Activated naive CD8-positive, alpha-beta T cell treated with anti-CD3 and anti-CD28 coated beads, Interleukin-2, amount 50 U/mL, for 24 hours (primary cell): ENCODE results near the gene ANKRD28.
"Not testable (repeated sequence)": the region's sequence is repeated elsewhere in the genome, so short reads cannot be mapped to it uniquely, and the experiment has no call there.

Experiments used
- ATAC-seq: fragments of 150-1000 bp; cut with Tn5 transposase; one replicate; pipeline ENCODE4 v1.10.0; 2021
- DNase-seq: peaks from one replicate; pipeline ENCODE4 v3.0.0; 2021
- H3K27ac Mint-ChIP-seq: one replicate; pipeline ENCODE4 v1.8.0; 2021; ENCODE audit warnings: mild to moderate bottlenecking, mixed read lengths
- H3K27me3 Mint-ChIP-seq: one replicate; pipeline ENCODE4 v1.8.0; 2021; ENCODE audit warnings: mixed read lengths
- H3K36me3 Mint-ChIP-seq: one replicate; pipeline ENCODE4 v1.8.0; 2021; ENCODE audit warnings: low read depth, mixed read lengths
- H3K4me1 Mint-ChIP-seq: one replicate; pipeline ENCODE4 v1.8.0; 2021; ENCODE audit warnings: mixed read lengths
- H3K4me3 Mint-ChIP-seq: one replicate; pipeline ENCODE4 v1.8.0; 2021; ENCODE audit warnings: mild to moderate bottlenecking, moderate library complexity, mixed read lengths
- H3K9me3 Mint-ChIP-seq: one replicate; pipeline ENCODE4 v1.8.0; 2021; ENCODE audit warnings: mixed read lengths

ANKRD28 gene

DNA sequence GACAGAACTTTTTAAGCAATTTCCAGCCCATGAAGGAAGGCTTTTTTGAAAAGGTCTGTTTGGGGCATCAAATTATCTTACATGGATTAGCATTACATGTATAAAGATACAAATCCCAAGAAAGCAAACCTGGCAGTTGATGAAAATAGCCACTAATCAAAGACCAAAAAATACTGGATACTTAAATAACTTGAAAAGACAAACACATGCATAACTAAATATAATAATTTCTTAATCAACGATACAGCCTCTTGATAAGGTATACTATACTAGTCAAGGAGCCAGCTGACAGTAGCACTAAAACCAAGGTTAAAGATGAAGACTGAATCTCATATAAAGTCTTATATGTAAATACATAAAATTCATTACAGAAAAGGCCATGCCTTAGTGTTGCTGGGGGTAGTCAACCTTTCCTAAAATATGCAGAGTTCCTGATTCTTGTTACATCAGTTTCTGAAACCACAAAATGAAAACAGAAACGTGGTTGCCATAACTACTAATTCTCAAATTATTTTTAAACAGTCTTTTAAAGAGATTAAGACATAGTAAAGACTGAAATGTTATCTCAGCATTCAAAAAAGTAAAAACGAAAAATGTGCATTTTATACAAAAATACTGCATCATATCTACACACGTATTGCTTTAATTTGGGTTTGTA, 2.0 kb downstream of the ANKRD28 start:
- Mint-ChIP-seq H3K27me3 (no peaks in the 10 kb centered on the region), H3K9me3 (no peaks in the 10 kb centered on the region), H3K27ac (peak overlapping the region; percentile 97), H3K4me3 (peak overlapping the region; percentile 80), H3K36me3 (peaks cover 27% of the 10 kb centered on the region), H3K4me1 (peaks cover 87% of the 10 kb centered on the region)
- ATAC-seq (peak; percentile 44), DNase-seq (no peak)

DNA sequence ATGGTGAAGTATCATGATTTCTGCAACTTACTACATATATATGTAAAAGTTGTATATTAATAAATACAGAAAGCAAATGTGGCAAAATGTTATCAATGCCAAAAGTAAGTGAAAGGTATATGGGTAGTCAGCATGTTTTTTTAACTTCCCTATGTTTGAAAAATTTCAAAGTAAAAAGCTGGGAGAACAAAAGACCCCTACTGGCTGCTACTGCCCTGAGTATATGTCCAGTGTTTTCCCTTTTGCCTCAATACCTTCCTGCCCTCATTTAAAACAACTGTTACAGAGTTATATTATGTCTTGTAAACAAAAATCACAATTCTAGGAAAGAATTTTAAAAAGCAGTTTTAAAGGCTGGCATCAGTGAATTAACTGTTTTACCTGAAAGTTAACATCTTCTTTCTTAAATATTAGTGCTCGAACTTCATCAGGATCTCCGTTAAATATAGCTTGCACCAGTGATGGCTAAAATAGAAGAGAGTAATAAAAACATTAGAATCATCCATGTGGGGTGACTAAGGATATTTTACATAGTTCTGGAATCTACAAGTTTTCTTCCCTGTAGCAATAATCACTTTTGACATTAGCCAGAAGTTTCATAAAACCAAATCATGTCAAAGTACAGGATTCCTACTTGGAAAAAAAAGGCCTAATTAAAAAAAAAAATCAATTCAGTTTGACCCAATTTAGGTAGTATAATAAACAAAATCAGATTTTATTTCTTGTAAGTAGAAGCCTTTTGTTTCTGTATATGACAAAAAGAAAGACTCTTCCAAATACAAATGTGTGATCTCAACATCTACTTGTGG, 2.7 kb downstream of the ANKRD28 start:
- H3K27ac Mint-ChIP-seq = peak overlapping the region; percentile 97
- no peaks in the 10 kb centered on the region for H3K27me3 Mint-ChIP-seq
- ATAC-seq (no peak), DNase-seq (no peak)
- peak overlapping the region; percentile 80 for H3K4me3 Mint-ChIP-seq
- peaks cover 84% of the 10 kb centered on the region for H3K4me1 Mint-ChIP-seq
- peaks cover 32% of the 10 kb centered on the region for H3K36me3 Mint-ChIP-seq
- no peaks in the 10 kb centered on the region for H3K9me3 Mint-ChIP-seq

DNA sequence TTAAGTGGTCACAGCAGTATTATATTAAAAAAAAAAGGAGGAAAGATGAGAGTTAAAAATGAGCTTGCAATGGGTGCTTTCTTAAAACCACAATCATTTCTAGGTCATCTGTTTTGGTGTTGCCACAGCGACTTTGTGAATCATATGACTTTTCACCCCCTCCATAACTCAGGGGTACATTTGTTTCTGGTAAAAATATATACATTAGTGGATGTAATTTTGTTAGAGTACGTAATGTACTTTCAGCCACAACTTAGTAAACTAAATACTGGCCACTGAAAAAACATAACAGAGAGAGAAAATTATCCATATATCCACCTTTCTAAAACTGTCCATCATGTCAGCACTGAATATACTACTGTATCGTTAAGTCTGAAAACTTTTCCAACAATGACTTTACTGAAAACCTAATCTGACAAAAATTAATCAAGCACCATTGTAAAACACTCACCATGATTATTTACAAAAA, 3.4 kb downstream of the ANKRD28 start:
- Mint-ChIP-seq H3K4me3 (peak overlapping the region; percentile 53), H3K4me1 (peaks cover 80% of the 10 kb centered on the region), H3K36me3 (peaks cover 34% of the 10 kb centered on the region)

DNA sequence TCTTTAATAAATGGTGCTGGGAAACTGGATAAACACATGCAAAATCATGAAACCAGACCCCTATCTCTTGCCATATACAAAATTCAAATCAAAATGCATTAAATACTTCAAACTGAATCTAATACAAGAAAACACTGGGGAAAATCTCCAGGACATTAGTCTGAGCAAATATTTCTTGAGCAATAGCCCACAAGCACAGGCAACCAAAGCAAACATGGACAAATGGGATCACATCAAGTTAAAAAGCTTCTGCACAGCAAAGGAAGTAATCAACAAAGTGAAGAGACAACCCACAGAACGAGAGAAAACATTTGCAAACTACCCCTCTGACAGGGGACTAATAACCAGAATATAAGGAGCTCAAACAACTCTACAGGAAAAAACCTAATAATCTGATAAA, 6.3 kb downstream of the ANKRD28 start:
- Mint-ChIP-seq H3K36me3 (peaks cover 37% of the 10 kb centered on the region), H3K9me3 (no peaks in the 10 kb centered on the region), H3K27ac (no peak overlapping the region)

More for the DNA sequence above, 3.4 kb downstream of the ANKRD28 start:
- ATAC-seq (peak; percentile 30), DNase-seq (no peak)
- peak overlapping the region; percentile 47 for H3K27ac Mint-ChIP-seq
- H3K27me3 Mint-ChIP-seq = no peaks in the 10 kb centered on the region
- no peaks in the 10 kb centered on the region for H3K9me3 Mint-ChIP-seq

DNA sequence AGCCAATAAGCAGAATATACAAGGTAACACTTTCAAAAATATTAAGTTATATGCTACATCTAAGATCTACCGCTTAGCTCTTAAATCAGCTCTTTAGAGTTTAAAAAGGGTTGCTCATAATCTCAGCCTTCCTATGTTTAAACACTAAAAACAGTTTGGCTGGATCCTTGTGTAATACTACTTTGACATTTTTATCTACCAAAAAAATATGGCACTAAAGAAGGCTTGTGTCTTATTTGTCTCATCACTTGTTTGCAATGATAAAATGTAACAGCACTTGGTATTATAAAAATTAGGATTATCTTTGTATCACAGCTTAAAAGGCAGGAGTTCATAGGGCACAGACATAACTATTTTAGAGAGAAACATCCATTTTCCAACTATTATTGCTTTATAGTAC, 9.8 kb downstream of the ANKRD28 start:
- Mint-ChIP-seq H3K4me1 (peaks cover 35% of the 10 kb centered on the region), H3K9me3 (no peaks in the 10 kb centered on the region), H3K36me3 (peaks cover 36% of the 10 kb centered on the region), H3K4me3 (no peak overlapping the region), H3K27me3 (no peaks in the 10 kb centered on the region), H3K27ac (no peak overlapping the region)
- ATAC-seq = no peak
- no peak for DNase-seq

More for the DNA sequence above, 6.3 kb downstream of the ANKRD28 start:
- Mint-ChIP-seq H3K27me3 (no peaks in the 10 kb centered on the region), H3K4me3 (peak overlapping the region; percentile 25), H3K4me1 (peaks cover 53% of the 10 kb centered on the region)
- ATAC-seq (no peak), DNase-seq (no peak)

DNA sequence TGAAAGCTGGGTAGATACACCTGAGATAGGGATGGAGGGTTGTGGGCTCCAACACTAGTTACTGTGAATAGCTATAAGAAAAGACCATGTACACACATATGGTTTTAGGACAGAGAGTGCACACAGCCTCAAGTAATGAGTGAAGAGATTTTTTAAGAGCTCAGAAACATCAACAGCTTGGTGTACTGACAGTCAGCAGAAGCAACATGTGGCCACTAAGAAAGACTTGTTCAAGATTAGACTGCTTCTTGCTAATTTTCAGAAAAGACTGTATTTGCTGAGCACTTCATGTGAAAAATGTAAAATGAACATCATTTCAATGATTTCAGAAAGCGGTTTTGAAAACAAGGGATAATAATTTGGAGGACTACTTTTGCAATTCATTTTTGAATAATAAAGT, 10.3 kb downstream of the ANKRD28 start:
- Mint-ChIP-seq H3K36me3 (peaks cover 39% of the 10 kb centered on the region), H3K27me3 (no peaks in the 10 kb centered on the region), H3K4me1 (peaks cover 39% of the 10 kb centered on the region), H3K9me3 (no peaks in the 10 kb centered on the region), H3K4me3 (no peak overlapping the region), H3K27ac (no peak overlapping the region)
- DNase-seq = no peak
- no peak for ATAC-seq

DNA sequence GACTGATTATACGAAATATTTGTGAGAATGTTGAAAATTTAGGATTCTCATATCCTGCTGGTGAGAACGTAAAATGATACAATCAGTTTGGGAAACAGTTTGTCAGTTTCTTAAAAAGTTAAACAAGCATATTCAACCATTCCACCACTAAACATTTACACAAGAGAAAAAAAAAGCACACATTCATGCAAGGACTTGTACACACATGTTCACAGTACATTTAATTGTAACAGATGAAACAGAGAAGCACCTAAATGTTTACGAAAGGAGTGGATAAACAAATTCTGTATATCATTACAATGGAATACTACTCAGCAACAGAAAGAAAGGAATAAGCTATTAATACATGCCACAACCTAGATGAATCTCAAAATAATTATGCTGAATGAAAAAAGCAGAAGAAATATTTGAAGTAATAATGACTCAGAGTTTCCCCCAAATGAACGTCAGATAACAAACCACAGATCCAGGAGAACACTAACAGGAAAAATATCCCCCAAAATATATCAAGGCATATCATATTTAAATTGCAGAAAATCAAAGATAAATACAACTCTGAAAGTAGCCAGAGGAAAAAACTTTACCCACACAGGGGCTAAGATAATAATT, 14.3 kb downstream of the ANKRD28 start:
- peaks cover 23% of the 10 kb centered on the region for H3K36me3 Mint-ChIP-seq
- ATAC-seq (no peak), DNase-seq (no peak)
- H3K9me3 Mint-ChIP-seq = peaks cover 4% of the 10 kb centered on the region
- no peaks in the 10 kb centered on the region for H3K27me3 Mint-ChIP-seq
- H3K4me1 Mint-ChIP-seq = peaks cover 31% of the 10 kb centered on the region
- no peak overlapping the region for H3K27ac Mint-ChIP-seq
- H3K4me3 Mint-ChIP-seq = no peak overlapping the region

DNA sequence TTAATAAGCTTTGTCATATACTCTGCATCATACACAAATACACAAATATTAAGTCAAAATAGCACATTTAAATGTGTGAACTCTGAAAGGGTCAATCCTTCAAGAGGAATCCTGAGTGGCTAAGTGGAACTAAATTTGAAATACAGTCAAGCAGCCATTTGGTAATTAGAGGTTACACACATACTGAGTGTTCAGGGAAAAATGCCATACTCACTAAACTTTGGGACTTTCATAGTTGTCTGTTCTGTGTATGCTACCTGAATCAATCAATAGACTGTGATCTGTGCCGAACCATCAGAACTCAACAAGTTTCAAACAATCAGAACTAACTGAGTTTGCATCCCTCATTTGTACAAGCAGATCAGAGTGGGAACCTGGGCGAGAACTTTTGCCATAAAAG, 15.3 kb downstream of the ANKRD28 start:
- peaks cover 6% of the 10 kb centered on the region for H3K9me3 Mint-ChIP-seq
- no peaks in the 10 kb centered on the region for H3K27me3 Mint-ChIP-seq
- H3K4me1 Mint-ChIP-seq = peaks cover 41% of the 10 kb centered on the region
- H3K36me3 Mint-ChIP-seq = peaks cover 27% of the 10 kb centered on the region
- H3K4me3 Mint-ChIP-seq = no peak overlapping the region
- no peak overlapping the region for H3K27ac Mint-ChIP-seq
- ATAC-seq (no peak), DNase-seq (no peak)

DNA sequence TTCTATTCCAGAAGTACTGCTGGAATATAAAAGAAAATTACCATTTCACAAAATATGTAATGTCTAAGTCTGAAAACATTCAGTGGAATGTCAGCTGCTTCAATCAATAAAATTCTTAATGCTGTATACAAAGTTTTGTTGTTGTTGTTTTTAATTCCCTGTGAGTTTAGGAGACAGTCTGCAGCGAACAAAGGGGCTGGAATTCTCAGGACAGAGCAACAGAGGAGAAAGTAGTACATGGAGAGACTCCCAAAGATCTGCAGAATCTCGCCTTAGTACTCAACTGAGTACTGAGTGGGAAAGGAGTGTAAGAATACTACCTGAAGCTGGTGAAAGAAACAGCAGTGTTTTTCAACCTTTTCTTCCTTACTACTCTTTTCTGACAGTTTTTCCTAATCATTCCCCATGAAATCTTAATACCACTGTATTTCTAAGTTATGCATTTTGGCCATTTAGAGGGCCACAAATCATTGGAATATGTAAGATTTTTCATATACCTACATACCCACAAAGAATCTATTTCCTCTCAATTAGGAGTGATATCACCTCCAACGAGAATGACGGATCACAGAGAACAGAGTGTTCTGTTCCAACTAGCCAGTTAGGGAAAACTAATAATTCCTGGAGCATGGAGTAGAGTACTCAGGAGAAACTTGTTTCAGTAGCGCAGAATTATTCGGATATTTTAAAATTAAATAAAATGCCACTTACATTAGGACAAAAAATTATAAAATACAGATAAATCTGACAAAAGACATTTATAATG, 16.0 kb downstream of the ANKRD28 start:
- Mint-ChIP-seq H3K27me3 (no peaks in the 10 kb centered on the region), H3K36me3 (peaks cover 28% of the 10 kb centered on the region), H3K4me3 (no peak overlapping the region), H3K27ac (no peak overlapping the region), H3K4me1 (peaks cover 45% of the 10 kb centered on the region), H3K9me3 (peaks cover 6% of the 10 kb centered on the region)
- ATAC-seq (no peak), DNase-seq (no peak)

DNA sequence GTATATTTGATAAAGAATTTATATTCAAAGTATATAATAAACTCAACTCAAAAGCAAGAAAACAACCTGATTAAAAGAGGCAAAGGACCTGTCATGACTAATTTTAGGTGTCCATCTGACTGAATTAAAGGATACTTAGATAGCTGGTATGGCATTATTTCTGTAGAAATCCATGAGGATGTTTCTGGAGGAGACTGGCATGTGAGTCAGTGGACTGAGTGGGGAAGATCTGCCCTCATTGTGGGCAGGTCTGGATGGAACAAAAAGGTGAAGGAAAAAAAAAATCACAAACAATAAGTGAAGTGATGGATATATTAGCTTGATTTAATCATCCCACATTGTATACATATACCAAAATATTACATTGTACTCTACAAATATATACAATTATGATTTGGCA, 16.6 kb downstream of the ANKRD28 start:
- Mint-ChIP-seq H3K27ac (no peak overlapping the region), H3K9me3 (peaks cover 6% of the 10 kb centered on the region), H3K27me3 (no peaks in the 10 kb centered on the region), H3K4me1 (peaks cover 52% of the 10 kb centered on the region), H3K36me3 (peaks cover 28% of the 10 kb centered on the region), H3K4me3 (no peak overlapping the region)
- DNase-seq = no peak
- no peak for ATAC-seq

DNA sequence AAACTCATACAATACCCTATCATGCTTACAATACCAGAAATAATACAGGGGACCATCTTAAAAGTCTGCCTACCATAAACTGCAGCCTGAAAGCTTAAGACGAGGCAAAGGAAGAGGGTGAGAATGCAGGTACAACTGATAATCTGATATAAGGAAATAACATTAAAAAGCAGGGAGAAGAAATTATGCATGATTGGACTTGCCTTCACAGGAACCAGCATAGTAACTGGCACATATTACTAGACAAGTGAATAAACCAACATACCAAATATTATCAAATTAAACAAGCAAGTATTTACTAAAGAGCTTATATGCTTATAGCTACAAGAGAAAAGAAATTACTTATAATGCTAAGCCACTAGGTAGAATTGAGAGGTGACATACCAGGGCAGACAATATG, 18.7 kb downstream of the ANKRD28 start:
- no peak for ATAC-seq
- H3K36me3 Mint-ChIP-seq = peaks cover 21% of the 10 kb centered on the region
- no peak overlapping the region for H3K27ac Mint-ChIP-seq
- H3K27me3 Mint-ChIP-seq = no peaks in the 10 kb centered on the region
- H3K4me3 Mint-ChIP-seq = no peak overlapping the region
- no peak for DNase-seq
- H3K9me3 Mint-ChIP-seq = peaks cover 6% of the 10 kb centered on the region
- peaks cover 70% of the 10 kb centered on the region for H3K4me1 Mint-ChIP-seq

DNA sequence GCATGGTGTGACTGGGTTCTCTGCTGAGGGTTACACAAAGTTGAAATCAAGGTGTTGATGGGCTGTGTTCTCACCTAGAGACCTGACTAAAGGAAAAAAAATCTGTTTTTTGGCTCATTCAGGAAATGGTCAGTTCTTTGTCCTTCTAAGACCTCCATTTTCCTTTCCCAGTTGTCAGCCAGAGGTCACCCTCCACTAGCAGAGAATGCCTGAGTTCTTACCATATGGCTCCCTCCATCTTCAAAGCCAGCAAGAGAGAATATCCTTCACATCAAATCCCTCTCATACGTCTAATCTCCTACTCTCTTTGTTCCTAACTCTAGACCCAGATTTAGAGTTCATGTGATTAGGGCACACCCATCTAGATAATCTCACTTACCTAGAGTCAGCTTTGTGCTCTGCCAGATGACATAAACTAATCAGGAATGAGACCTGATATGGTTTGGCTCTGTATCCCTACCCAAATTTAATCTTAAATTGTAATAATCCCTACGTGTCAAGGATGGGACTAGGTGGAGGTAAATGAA, 19.4 kb downstream of the ANKRD28 start:
- DNase-seq = no peak
- peaks cover 70% of the 10 kb centered on the region for H3K4me1 Mint-ChIP-seq
- no peak overlapping the region for H3K4me3 Mint-ChIP-seq
- peaks cover 6% of the 10 kb centered on the region for H3K9me3 Mint-ChIP-seq
- H3K27ac Mint-ChIP-seq = no peak overlapping the region
- no peaks in the 10 kb centered on the region for H3K27me3 Mint-ChIP-seq
- ATAC-seq = no peak
- H3K36me3 Mint-ChIP-seq = peaks cover 21% of the 10 kb centered on the region

DNA sequence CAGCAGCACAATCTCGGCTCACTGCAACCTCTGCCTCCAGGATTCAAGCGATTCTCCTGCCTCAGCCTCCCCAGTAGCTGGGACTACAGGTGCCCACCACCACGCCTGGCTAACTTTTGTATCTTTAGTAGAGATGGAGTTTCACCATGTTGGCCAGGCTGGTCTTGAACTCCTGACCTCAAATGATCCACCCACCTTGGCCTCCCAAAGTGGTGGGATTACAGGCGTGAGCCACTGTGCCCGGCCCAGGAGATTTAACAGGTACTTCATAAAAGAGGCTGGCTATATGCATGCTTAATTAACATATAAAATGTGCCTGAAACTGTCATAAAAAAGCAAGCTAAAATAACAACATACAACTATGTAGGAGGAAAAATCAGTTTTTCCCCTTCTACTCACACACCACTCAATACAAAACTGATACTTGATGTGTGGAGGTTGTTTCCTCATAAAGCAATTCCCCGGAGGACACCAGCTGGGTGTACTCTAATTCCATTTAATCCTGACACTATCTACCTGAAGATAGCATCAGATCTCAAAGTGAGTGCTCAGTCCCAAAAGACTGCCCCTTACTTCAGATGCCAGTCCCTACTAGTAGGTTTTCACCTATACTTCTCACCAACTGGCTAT, 22.7 kb downstream of the ANKRD28 start:
- ATAC-seq = peak; percentile 72
- H3K27me3 Mint-ChIP-seq, DNase-seq: not testable (repeated sequence)
- H3K9me3 Mint-ChIP-seq = peaks cover 10% of the 10 kb centered on the region
- H3K4me1 Mint-ChIP-seq = peaks cover 79% of the 10 kb centered on the region
- peak overlapping the region; percentile 74 for H3K27ac Mint-ChIP-seq
- H3K4me3 Mint-ChIP-seq = peak overlapping the region; percentile 2
- peaks cover 32% of the 10 kb centered on the region for H3K36me3 Mint-ChIP-seq

DNA sequence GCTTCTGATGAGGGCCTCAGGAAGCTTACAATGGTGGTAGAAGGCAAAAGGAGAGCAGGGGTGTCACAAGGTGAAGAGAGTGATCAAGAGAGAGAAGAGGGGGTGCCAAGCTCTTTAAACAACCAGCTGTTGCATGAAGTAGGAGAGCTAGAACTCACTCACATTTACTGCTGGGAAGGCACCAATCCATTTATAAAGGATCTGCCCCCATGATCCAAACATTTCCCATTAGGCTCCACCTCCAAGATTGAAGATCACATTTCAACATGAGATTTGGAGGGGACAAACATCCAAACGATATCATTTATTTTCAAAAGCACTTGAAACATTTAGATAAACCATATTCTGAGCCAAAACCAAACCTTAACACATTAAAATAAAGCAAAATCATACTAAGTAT, 26.3 kb downstream of the ANKRD28 start:
- H3K9me3 Mint-ChIP-seq = peaks cover 4% of the 10 kb centered on the region

More for the DNA sequence above, 26.3 kb downstream of the ANKRD28 start:
- Mint-ChIP-seq H3K27ac (peak overlapping the region; percentile 69), H3K4me3 (no peak overlapping the region), H3K27me3 (no peaks in the 10 kb centered on the region), H3K36me3 (peaks cover 19% of the 10 kb centered on the region), H3K4me1 (peaks cover 82% of the 10 kb centered on the region)
- DNase-seq (no peak), ATAC-seq (no peak)
